ENCODE measurements around the gene TRABD2B.

The TRABD2B gene

DNA sequence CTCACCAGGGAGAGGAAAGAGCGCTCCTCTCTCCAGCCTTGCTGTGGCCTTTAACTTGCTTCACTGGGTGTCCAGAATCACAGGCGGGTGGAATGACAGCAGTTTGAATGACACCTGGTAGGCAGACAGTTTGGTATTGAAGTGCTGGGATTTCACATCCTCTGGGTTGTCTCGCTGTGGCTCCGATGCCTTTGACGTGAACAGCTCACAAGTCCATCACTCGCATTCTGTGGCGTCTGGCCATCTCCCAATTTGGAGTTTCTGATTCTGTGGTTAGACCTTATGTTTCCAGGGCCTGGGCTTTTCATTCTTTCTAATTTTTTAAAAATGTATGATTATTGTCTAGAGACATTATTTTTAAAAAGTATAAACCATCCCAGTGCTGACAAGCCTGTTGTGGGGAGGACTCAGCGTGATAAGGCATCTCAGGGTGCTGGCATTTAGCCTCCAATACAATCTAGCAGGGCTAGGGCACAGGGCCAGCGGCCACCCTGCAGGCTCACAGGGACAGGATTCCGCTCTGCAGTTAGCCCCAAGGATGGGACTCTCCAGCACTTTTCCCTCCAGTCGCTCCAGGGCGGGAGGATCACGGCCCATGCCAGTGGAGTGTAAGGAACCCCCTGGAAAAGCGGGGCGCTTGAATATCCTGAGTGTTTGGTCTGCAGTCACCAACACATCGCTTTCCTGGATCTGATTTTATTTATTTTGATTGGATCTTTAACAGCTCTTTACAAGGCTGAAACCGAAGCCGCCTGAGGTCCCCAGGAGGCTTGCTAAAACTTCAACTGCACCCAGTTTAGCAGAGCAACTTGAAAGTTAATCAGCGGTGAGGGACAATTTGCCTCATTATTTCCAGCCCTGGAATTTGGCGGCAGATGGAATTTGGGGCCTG is 178.3 kb downstream of the TRABD2B start:
- DNase-seq = no peak

DNA sequence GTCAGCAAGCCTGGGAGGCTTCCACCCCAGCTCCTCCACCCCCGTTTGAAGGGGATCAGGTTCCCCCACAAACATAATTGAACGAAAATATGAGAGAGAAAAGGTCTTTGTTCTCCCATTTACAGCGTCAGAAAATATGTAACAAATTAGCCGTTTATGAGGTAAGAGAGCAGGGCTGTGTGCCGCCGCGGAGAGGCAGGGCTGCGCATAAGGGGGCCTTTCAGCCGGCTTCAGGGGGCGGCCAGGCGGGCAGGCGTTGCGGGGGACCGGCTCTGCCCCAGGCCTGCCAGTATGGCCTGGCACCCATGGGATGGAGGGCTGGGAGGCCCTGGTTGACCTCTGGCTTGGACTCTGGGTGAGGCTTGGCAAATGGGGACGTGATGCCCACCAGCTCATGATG is 179.3 kb downstream of the TRABD2B start:
- DNase-seq = no peak

DNA sequence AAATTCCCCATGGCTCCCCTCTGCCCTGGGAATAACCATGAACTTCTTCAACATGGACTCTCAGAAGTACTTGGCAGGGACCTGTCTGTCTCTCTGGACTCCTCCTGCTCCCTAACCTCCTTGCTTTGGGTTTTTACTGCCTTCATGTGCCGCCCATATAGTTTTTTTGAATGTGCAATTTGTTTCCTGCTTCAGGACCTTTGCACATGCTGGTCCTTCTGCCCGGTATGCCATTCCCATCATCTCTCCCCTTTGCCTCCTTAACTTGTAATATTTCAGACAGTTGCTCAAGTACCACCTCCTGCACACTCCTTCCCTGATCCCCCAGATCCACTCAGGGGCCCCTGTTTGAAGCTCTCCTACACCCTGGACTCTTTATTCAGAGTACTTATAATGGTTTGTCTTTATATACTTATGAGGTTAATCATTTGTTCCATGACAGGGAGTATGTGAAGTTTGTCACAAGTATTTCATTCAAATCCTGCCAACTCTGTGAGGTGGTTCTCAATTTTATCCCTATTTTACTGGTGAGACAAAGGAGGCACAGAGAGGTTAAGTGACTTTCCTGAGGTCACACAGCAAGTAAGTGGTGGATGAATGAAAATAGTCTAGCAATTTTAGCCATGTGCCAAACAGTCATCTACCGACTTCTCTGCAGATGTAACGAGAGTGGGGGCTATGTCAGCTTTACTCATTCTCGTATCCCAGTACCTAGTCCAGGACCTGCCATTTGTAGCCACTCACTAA is 180.7 kb downstream of the TRABD2B start:
- no peak for DNase-seq

DNA sequence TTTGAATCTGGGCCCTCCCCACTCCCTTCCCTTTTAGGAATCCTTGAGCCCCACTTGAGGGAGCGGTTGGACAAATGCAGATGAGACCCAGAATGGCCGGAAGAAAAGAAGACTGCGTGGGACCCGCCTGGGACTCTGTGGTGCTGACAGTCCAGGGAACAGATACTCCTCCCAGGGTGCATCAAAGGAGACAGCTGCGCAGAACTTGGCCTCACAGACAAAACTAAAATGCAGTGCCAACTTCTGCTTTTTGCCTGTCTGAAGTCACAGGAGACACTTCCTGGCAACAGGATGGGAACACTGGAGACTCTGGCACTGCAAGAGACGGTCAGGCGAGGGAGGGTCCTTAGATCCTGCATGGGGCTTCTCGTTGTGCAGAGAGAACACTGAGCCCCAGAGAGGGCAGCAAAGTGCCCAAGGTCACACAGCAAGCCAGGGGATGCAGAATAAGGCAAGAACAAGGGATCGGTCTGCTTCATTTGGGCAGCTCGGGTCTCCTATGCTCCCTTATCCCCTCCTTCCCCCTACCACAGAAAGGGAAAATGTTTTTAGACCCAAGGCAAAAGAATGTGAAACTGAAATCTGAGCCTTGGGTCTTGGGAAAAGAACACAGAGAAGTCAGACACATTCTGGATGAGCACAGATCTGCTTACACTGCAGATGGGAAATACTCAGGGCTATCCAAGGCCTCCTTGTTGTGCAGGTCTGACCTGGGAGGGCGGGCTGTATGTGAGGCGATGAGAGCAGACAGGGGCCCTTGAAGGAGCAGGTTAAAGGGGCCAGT is 182.4 kb downstream of the TRABD2B start:
- DNase-seq = no peak

DNA sequence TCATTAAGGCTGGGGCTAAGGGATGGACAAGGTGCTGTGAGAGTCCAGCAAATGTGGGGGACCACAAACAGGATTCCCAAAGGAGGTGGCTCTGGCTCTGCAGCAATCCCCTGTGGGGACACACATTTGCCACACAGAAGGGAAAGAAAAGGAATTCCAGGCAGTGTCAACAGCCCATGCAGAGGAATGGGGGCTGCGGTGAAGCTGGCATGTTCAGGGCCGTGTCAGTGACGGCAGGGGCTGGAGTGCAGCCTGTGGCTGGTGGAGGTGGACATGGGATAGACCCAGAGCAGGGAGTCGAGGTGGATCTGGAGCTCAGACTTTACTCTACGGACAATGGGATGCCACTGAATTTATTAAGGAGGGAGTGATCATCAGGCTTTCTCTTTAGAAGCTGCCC is 183.2 kb downstream of the TRABD2B start:
- no peak for DNase-seq

DNA sequence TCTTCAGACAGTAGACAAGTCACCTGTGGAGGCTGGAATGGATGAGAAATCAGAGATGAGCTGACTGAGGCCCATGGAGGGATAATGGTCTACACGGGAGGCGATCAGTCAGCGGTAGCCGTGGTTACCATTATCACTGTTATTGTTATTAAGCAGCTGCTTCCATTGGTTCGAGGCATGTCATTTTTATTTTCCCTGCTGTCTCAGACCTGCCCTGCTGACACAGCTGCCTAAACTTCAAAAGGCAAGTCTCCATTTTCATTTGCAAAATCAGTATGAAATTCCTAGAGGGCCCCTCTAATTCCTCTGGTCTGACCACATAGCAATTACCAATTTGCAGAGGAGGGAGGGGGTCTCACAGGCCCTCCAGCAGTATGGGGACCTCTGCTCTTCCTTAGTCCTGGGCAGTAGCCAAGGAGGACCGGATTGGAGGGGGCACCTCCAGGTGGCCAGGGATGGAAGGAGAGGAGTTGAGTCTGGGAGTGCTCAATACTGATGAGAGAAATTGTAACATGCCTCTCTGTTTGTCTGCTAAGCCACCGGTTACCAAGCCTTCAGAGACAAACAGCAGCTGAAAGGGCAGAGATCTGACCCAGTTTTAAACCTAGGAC is 184.2 kb downstream of the TRABD2B start:
- no peak for DNase-seq

DNA sequence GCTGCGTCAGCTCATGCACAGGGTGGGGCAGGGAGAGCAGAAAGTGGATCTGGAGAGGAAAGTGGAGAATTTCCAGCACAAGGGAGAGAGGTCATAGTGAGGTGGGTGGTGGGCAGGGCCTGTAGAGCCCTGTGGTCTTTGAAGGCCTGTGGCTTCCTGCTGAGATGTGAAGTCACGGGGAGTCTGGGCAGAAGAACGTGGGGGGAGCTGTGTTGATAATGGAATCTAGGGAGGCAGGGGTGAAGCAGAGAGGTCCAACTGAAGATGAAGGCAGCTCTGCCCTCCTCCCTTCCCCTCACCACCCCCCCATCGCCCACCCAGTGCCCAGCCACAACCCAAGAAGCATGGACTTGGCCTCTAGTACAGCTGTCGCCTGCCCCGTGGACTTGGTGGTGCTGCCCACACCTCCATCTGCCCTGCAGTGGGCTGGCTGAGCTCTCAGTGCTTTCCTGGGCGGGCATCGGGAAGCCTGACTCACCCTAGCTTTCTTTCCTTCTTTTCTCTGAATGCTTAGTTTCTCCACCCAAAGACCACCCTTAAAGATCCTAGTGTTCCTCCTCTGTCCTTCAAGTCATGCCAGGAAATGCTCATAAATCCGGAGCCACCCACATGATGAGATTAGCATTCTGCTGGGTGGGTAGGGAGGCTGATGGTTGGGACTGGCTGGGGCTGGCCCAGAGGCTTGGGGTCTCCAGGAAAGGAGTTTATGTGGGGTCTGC is 186.1 kb downstream of the TRABD2B start:
- DNase-seq = no peak

DNA sequence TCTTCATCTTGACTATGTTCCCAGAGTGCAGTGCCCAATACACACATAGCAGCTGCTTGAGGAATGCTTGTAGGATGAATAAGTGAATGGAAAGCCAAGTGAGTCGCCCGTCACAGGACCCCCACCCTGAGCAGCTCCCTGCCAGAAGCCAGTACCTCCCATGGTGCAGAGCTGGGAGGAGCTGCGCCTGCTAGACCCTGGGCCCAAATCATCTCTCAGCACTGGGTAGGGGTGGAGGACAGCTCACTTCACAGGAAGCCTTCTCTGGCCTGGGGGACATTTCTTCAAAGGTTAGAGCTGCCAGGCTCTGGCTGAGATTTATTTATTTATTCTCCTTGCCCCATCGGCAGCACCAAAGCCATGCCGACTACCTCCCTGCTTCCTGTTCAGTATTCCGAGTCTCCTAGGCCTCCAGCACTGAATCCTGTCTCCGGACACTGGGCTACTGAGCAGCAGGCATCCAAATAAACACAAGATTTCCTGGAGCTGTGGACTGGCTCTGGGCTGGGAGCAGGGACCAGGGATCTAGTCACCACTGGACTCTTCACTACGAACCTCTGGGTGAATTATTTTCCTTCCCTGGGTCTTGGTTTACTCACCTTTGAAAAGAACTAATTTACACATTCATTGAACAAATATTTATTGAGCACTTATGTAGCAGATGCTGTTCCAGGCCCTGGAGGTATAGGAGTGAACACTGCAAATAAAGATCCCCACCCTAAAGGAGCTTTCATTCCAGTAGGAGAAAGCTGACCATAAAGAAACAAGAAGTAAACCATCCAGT is 187.7 kb downstream of the TRABD2B start:
- DNase-seq = no peak

DNA sequence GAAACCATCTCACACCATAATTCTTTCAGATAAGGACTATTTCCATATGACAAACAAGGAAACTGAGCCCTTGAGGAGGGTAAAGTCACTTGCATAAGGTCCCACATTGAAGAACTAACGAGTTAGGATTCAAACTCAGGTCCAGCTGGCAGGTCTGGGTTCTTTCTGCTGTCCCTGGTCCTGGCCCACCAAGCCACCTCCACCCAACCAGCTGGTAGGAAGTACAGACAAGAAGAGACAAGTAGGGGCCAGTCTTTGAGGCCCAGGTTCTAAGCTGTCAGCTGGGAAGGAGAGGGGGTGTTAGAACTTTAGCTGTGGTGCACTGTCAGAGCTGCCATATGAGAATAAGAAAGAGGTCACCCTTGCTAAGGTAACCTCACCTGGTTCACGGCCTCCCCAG is 188.6 kb downstream of the TRABD2B start:
- DNase-seq = no peak

DNA sequence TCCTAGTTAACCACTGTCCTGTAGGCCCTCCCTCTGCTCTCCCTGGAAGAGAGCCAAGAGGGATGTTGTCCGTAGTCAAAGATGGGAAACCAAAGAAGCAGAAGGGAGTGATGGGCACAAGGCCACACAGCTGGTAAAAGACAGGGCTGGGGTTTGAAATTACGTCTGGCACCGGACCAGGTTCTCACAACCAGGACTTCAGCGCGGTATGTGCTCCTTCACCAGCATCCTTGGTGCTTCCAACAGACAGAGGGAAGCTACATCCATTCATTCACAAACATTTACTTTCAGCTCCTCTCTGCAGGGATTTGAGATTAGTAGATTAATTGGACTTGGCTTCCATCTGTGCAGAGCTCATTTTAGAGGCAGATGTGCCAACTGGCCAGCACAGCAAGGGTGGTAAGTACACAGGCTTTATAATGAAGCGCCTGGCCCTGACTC is 191.2 kb downstream of the TRABD2B start:
- DNase-seq = no peak

DNA sequence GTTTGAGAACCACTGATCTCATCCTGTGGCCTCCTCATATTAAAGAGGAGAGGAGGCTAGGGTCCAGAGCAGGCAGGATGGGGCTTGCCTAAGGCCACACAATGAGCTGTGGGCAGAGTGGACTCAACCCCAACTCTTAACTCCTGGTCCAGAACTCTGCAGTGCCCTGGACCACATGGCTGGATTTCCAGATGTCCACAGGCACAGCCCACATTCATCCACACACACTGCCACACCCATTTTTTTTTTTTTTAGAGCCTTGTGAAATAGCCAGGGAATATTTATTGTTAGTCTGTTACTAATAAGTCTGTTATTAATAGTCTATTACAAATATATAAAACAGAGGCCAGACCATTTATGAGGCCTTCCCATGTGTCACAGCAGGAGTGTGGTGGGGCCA is 192.2 kb downstream of the TRABD2B start:
- no peak for DNase-seq

DNA sequence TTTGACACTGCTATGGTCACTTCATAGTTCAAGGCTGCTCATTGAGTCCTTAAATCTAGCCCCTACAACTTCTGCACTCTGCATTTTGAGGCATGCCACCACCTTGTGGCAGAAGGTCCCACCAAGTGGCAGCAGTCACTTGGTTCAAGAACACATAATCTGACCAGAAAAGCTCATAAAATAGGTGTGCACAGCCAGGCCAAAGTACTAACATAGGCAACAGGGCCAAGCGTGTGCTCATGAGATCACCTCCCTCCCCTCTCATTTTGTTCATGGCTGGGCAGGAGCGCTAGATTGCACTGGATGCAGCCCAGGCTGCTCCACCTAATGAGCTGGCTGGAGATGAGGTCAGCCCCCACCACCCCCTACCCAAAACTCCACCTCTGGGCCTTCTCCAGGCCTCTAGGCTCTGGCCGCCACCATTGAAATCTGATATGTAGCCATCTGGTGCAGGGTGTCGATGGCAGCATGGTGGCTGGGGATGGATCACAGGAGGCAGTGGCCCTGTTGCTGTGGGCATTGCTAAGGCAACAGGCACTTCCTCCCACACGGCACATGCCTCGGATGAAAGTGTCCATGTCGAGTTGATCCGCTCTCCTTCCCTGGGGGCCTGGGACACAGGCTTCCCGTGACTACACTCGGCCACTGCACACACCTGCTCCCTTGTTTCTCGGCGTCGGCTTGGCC is 193.2 kb downstream of the TRABD2B start:
- DNase-seq = no peak

DNA sequence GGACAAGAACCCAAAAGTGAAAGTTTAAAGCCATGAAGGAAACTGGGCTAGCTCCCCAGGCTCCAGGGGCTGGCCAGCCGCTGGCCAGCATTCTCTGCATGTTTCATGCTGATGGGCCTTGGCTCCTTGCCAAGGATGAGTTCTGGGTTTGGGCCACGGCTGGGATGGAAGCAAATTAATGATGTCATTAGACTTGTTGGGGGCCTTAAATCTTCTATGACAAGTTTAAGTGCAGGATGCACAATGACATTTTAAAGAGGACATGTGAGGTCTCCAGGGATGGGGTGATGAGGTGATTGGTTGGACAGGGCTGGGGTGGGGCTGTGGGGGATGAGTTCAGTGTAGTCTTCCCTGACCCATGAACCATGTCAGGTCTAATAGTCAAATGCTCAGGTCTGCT is 199.6 kb downstream of the TRABD2B start:
- peak; percentile 6 for DNase-seq

DNA sequence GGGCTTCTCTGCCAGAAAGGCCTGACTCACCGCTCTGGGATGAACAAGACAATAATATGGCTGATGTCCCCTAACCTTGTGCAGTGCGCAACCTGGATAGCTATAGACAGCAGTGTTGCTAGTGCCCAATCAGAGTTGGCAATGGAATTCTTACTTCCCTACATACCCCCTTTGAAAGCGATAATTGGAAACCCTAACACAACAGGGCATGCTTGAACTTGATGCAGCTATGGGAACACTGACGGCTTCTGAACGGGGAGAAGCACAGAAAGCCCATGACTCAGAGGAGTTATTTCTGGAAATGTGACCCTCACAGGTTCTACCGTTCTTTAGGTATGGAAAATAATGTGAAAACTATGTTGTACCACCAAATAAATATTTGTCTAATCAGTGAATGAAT is 200.6 kb downstream of the TRABD2B start:
- DNase-seq = no peak

DNA sequence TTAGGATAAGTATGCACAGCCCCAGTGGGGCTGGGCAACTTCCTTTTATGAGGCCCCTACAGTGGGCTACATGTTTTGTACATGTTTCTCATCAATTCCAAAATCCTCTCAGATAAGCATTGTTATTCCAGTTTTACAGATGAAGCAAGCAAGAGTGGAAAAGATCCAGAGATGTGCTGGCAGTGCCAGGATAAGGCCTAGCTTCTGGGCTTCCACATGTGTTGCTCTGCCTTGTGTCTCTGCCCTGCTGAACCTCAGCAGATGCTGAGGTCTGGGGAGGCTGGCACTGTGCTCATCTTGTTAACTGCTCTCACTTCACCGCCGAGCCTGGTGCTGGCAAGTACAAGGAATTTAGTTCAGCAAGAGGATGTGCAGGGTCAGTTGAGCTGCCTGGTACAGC is 202.1 kb downstream of the TRABD2B start:
- no peak for DNase-seq

DNA sequence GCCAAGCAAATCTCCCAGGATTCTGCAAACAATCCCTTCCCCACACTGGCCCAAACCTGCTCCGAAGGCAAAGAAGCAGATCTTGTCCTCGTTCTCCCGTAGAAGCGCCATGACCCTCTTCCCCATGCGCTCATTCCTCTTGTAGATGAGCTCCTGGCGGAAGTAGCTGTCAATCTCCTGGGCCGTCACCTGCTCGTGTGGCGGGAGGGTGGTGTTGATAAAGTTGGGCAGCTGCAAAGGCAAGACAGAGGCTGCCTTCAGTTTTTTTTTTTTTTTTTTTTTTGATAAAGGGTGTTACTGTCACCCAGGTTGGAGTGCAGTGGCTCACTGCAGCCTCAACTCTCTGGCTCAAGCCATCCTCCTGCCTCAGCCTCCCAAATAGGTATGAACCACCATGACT is 202.7 kb downstream of the TRABD2B start:
- DNase-seq = no peak

DNA sequence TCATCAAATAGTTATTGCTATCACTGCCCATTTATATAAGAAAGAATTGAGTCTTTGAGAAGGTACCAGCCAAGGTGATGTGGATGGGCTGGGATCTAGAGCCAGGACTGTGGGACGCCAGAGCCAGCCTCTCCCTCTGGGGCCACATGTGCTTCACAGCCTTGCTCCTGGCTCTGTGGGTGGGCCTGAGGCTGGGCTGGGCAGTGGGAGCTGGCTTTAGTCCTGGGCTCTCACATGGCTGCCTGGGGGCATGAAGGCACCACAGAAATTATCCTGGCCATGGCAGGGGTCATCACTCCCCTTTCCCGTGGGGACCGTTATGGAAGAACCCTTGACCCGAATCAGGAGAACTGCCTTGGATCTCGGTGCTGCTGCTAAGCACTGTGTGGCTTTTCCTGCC is 203.1 kb downstream of the TRABD2B start:
- DNase-seq = no peak

DNA sequence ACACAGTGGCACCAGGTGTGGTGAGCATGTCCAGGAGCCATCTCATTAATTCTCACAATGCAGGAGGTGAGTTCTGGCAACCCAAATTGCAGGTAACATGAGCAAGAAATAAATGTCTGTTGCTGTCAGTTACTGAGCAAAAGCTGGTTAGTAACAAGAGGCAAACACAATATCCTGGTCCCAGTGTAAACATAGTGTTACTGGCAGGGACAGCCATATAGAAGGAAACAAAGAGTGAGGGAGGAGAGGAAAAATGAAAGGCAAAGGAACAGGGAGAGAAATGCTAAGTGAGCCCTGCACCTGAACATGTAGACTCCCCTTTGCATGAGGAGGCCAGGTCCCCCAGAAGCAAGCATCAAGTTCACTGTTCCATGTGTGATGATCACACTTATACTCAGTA is 203.6 kb downstream of the TRABD2B start:
- no peak for DNase-seq

DNA sequence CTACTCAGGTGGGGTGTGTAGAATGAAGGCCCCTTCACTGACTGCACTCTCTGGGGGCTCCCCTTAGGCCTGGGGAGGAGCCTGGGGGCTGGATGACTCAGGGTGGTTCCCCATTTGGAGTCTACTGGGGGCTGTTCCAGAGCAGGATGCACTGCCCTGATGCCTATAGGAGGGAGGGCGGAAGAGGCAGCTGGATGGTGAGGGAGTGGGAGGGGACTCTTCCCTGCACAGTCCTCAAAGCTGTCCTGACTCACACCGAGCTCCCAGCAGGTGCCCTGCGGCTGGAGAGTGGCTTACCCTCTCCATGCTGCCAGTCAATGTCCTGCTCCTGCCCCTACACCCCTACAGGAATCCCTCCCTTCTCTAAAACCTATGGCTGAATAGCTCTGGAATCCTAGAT is 204.4 kb downstream of the TRABD2B start:
- DNase-seq = no peak

DNA sequence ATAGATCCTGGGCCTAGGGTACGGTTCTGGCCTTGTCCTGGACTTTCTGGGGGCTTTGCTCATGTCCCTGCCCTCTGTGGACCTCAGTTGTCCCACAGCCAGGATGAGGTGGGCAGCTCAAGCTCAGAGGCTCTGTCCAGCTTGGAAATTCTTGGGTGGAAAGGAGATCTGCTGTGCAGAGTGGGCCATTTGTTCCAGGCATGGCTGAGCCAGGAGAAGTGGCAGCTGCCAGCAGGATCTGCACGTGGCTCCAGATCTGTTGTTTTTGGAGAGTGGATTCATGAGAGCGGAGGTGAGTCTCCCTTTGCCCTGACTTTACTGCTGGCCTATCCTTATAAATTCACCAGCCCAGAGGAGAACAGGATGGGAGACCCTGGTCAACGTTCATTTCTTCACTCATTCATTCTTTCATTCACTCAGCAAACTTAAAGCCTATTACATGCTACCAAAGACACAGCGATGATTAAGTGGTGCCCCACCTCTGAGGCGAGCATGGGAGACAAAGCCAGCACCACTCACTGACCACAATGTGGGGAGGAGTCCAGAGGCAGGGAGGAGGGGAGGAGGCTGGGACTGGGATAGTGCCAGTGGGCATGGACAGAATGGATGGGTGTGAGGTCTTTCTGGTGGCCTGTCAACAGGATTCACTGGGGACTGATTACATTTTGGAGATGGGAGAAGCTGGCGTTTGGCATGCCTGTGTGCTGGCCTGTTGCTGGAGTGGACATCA is 205.1 kb downstream of the TRABD2B start:
- DNase-seq = no peak

Data from EL (cell line).